NOMO-1 (cell line): ENCODE measurements around the gene ZCCHC14.
A peak's percentile ranks its signal among the peaks of the same experiment; 100 is the strongest.

Source experiments
- DNase-seq, 2 experiments: peaks; one replicate each; lab custom pipeline; 2025; ENCODE audit not compliant: unreplicated experiment in 2 of 2; lab: John Stamatoyannopoulos, UW

The ZCCHC14 gene

DNA sequence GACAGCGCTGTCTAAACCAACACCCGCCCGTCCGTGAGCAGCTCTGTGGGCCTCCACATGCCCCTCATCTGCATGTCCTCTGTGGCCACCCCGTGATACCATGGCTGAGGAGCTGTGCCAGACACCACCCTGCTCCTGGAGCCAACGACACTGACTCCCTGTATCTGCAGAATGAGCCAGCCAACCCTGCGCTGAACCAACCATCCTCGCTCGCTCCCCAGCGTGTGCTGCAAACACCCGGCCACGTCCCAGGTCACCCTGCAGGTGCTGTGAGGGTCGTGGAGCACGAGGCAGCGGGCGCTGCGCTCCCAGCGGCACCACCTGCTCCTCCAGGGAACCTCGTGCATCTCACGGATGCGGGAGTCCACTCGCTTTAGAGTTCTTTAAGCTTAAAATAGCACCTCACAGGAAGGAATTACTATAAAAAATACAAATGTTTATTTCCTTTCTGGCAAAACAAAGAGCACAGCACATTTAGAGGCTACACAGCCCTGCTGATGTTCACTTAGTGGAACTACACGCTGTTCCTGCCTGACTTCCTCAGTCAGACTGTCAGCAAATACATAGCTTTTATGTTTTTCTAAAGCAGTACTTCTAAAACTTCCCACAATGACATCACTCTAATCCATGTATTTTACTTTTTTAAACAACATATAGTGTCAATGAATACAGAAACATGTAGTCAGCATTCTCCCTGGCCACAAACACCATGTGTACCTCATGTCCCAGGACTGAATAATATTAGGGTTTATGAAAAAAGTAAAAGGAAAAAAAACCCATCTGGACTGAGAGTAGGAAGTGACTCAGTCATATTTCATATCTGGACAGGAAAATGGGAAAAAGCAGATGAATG lies 57.2 kb downstream of the ZCCHC14 start:
- DNase-seq: no peak

DNA sequence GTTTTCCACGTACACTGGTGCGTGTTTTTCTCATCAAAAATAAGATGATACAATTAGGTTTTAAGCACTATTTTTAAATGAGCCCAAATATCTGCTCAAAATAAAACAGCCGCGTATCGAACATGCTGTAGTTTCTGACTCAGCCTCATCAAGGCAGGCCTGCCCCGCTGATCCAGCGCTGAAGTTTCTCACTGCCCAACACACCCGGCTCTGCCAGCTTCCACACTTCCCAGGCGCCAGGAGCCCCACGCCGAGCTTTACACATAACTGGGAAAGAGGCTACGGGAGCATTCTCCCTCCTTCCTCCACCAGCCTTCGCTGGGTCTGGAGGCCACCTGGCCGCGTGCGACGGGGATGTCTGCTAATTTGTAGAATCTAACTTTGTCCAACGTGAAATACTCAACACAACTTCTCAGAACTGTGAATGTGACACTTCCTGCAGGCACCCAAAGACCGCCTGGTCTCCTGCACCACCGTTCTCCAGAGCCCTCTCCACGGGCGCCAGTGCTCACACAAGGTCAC lies 58.6 kb downstream of the ZCCHC14 start:
- no peak for DNase-seq

GRCh38 chr16:87432330-87432915 lies 60.4 kb downstream of the ZCCHC14 start:
- no peak for DNase-seq

- no peak for DNase-seq
Observed at GRCh38 chr16:87431926-87432325, 60.9 kb downstream of the ZCCHC14 start.

GRCh38 chr16:87426423-87427215 lies 66.2 kb downstream of the ZCCHC14 start:
- no peak for DNase-seq

- no peak for DNase-seq
Observed at GRCh38 chr16:87425941-87426340, 66.9 kb downstream of the ZCCHC14 start.

DNA sequence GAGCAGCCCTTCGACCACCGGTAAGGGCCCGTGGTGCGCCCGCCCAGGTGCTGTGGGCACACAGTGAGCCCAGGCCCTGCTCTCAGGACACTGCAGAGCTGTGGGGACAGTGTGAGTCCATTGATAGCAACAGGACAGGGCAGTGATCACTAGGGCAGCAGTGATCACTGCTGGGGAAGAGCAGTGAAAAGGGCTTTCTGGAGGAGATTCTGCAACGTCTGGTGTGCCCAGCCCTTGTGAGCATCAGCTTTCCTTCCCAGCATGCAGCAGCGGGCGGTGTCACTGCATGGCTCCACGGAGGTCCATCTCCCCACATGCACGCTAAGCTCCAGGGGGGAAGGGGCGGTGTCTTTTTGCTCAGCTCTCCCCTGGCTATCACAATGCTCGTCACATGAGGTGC lies 68.6 kb downstream of the ZCCHC14 start:
- DNase-seq: no peak

GRCh38 chr16:87423429-87423828 lies 69.4 kb downstream of the ZCCHC14 start:
- DNase-seq: no peak

DNA sequence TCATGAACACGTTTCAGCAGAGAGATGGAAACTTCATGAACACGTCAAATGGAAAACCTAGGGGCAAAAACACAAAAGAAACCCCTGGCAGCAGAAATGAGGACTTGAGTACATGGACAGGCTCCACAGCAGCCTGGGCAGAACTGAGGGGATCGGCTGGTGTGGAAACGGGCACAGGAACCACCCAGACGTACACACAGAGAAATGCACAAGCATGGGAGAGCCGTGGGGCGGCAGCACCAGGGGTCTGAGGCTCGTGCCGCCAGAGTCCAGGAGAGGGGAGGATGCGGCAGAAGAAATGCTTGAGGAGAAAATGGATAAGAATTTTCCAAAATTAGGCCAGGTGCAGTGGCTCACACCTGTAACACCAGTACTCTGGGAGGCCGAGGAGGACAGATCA lies 70.7 kb downstream of the ZCCHC14 start:
- no peak for DNase-seq

- DNase-seq: no peak
Observed at GRCh38 chr16:87421003-87421912, 71.6 kb downstream of the ZCCHC14 start.

- DNase-seq: no peak
Observed at GRCh38 chr16:87420026-87421002, 72.5 kb downstream of the ZCCHC14 start.

- DNase-seq: no peak
Observed at GRCh38 chr16:87418644-87419043, 74.2 kb downstream of the ZCCHC14 start.

DNA sequence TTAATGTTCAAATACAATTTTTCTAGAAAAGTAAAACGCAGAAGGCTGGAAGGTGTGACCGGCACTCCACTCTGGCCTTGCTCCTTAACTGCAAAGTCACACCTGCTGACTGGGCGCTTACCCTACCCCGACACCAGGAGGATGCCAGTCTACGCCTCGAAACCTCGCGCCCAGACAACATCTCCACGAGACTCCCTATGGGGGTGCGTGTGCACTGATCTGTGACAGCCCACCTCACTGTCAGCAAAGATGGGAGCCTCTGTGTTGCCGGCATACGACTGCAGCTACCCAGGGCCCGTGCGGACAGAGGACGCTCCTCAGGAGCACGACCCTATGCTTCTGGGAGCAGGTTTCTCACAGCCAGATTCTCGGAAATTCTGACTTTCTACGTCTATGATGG lies 74.6 kb downstream of the ZCCHC14 start:
- DNase-seq: no peak

DNA sequence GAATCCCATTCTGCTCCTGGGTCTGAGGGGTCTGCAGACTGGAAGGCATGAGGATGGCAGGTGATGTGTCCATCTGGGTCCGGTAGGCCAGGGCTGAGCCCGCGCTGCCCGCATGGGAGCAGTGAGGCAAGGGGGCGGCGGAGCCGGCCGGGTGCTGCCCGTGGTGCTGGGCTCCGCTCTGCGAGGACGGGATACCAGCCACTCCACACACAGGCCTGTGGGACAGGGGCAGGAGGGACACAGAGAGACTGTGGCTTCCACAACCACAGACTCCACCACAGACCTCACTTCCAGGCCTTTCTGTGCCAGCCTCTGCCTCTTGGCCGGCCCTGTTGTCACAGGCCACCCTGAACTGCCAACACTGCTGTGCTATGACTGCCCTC lies 75.3 kb downstream of the ZCCHC14 start:
- no peak for DNase-seq

GRCh38 chr16:87416826-87417527 lies 75.8 kb downstream of the ZCCHC14 start:
- DNase-seq: peak in 1 of 2 experiments; percentile 22

DNA sequence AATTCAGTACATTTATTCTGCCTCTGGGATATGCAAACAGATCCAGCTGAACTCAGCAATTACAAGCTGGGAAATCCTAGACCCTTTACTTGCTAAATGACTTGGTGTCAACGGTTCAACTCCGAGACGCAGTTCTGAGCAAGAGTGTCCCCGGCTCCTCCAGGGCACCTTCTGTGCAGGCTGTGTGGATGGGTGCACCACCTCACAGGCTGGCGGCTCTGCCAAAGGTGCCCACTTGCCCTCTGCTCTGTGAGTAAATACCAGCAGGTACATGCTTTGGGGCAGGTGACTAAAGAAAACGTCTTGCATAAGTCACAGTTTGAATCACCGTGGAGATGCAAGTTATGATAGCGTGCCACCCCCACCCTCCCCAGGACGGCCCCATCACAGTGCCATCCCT lies 77.4 kb downstream of the ZCCHC14 start:
- no peak for DNase-seq

DNA sequence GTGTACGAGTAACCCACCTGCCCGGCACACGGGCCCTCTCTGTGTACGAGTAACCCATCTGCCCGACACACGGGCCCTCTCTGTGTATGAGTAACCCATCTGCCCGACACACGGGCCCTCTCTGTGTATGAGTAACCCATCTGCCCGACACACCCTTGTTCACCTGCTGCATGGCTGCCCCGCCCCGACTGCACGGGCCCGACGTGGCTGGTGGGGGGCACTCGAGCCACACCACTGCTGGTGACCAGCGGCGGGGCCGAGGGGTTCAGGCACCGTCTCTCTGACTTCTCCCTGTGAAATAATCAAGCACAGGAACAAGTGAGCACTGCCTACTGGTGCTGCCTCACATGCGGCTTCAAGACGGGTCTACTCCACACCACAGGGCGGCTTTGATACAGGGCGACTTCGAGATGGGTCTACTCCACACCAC lies 78.6 kb downstream of the ZCCHC14 start:
- DNase-seq: no peak

DNA sequence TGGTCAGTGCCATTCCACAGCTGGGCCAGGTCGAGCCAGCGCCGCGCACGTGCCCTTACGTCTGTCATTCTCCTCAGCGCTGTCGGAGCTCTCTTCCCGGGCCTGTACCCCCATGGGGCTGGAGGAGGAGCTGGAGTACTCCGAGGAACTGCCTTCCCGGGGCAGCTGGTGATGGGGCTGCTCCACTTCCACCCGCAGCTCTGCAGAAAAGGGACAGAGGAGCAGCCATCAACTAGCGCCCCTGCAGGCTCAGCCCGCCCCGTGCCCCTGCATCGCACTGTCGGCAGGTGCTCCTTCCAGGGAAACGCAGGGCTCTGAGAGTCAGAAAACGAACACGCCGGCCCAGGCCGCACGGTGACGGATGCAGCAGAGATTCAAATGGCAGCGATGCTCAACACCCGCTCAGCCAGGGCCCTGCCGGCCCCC lies 79.8 kb downstream of the ZCCHC14 start:
- no peak for DNase-seq
